Measurements from ENCODE around the gene DNMBP. TPM values are rescaled to one million over a fixed set of nuclear protein-coding genes. Genes with fewer than 3 reads are reported as not detected.

The DNMBP gene
- total and polyA plus RNA-seq, 2 of the 8 experiments (the other 6 are each of a cell fraction or from before 2014, with no cell fraction given) = 19.1 to 26.4 TPM

- Histone ChIP-seq H3K4ac (replicated peaks; ENCODE audit: insufficient read length, low read depth, low read length) (no peak overlapping the region), H2BK15ac (ENCODE audit: low read length) (no peak overlapping the region), H3K4me1 (replicated peaks in 1 of 4; ENCODE audit: control insufficient read depth in 3 of 4, insufficient read depth in 4 of 4, low read length in 3 of 4) (peaks cover 7 to 20% (median 13%) of the 10 kb centered on the region in 4 experiments; a peak in 6 of 7 replicates), H3K4me2 (ENCODE audit: insufficient read depth in 1 of 2, low read depth in 2 of 2, low read length in 2 of 2) (0 out of 4 replicates have a peak overlapping the region, but pooled peaks of 1 of the 2 experiments have one; percentile 4), H2BK5ac (ENCODE audit: low read depth, low read length) (no peak overlapping the region), H3K27me3 (replicated peaks in 1 of 4; ENCODE audit: control insufficient read depth in 3 of 4, extremely low read depth in 1 of 4, insufficient read depth in 3 of 4, low read length in 3 of 4) (no peaks in the 10 kb centered on the region), H3K9ac (replicated peaks in 1 of 4; ENCODE audit: extremely low read depth in 1 of 4, low read depth in 3 of 4, low read length in 3 of 4) (no peak overlapping the region), H3K23ac (ENCODE audit: insufficient read length) (no peak overlapping the region), H2AFZ (ENCODE audit: low read length) (no peak overlapping the region), H3K9me3 (ENCODE audit: insufficient read depth in 2 of 2, low read depth in 1 of 2, low read length in 1 of 2) (no peaks in the 10 kb centered on the region), H3K79me2 (ENCODE audit: control insufficient read depth in 1 of 2, insufficient read depth in 2 of 2, low read length in 2 of 2) (no peaks in the 10 kb centered on the region), H3K27ac (ENCODE audit: low read depth, low read length) (no peak overlapping the region), H3K18ac (ENCODE audit: extremely low read depth, low read length) (no peak overlapping the region), H3K36me3 (ENCODE audit: control insufficient read depth in 2 of 4, insufficient read depth in 4 of 4, low read length in 3 of 4) (no peaks in the 10 kb centered on the region), H2BK120ac (replicated peaks; ENCODE audit: low read depth, low read length) (no peak overlapping the region), H2AK5ac (ENCODE audit: low read depth, low read length) (no peak overlapping the region), H4K91ac (replicated peaks; ENCODE audit: insufficient read length, low read length) (no peak overlapping the region), H4K5ac (ENCODE audit: insufficient read length, low read depth, low read length) (no peak overlapping the region), H4K8ac (ENCODE audit: extremely low read depth, insufficient read depth, low read length) (no peak overlapping the region), H3K23me2 (ENCODE audit: low read depth, low read length) (no peaks in the 10 kb centered on the region), H3K4me3 (ENCODE audit: extremely low read depth in 1 of 4, insufficient read depth in 2 of 4, low read depth in 3 of 4, low read length in 4 of 4) (no peak overlapping the region), H3K56ac (replicated peaks; ENCODE audit: insufficient read length, low read depth, low read length) (no peak overlapping the region), H4K20me1 (replicated peaks in 1 of 2; ENCODE audit: control insufficient read depth in 1 of 2, insufficient read depth in 2 of 2, low read length in 2 of 2) (no peaks in the 10 kb centered on the region), H3K79me1 (ENCODE audit: low read depth, low read length) (no peaks in the 10 kb centered on the region), H2BK12ac (ENCODE audit: low read depth, low read length) (no peak overlapping the region), H3K14ac (ENCODE audit: insufficient read length) (no peak overlapping the region), H2BK20ac (ENCODE audit: low read length) (no peak overlapping the region)
- 93% methylated on average over 3 of the region's 3 CpGs; no CpG with 5 or more reads in 1 of the 2 experiments for WGBS, 2 experiments (ENCODE audit: extremely low coverage in 1 of 2, insufficient coverage in 1 of 2, insufficient read length in 1 of 2, insufficient replicate concordance in 2 of 2, low coverage in 1 of 2, low lambda C conversion rate in 2 of 2, missing lambda C conversion rate in 1 of 2)
- ChIA-PET POLR2A (ENCODE audit: partially characterized antibody) (interaction anchor here (1.6 to 4.1 kb wide), 3 partner anchors 9 to 19 kb away, joined by 3 to 23 read pairs (median 11); no protein-coding TSS in a partner anchor), CTCF (ENCODE audit: partially characterized antibody) (interaction anchor here (0.6 to 1.9 kb wide), 4 partner anchors 14 to 142 kb away, joined by 3 to 8 read pairs (median 3); partner anchors contain the start of gene DNMBP)
- no peak for DNase-seq (ENCODE audit: low read depth in 1 of 2, low spot score in 2 of 2)
- no peak for FAIRE-seq
- no peak for TF ChIP-seq SP2 (IDR thresholded peaks at IDR 0.05; ENCODE audit: low read length)
- no peak for TF ChIP-seq SIX5 (IDR thresholded peaks at IDR 0.05; ENCODE audit: low read depth, low read length)
Observed at GRCh38 chr10:99927721-99928280, 81.9 kb downstream of the DNMBP start.

Measured in H1 (cell line).